GM21390 (cell line): ENCODE data around the gene KCNH1.

ENCODE experiments used
- ATAC-seq: cut with Tn5 transposase; IDR thresholded peaks from one replicate; pipeline ENCODE4 v1.9.1; 2021; ENCODE audit not compliant: unreplicated experiment

KCNH1 gene

GRCh38 chr1:210922666-210923065 lies 211.3 kb downstream of the KCNH1 start:
- no peak for ATAC-seq

GRCh38 chr1:210920716-210921694 lies 212.9 kb downstream of the KCNH1 start:
- no peak for ATAC-seq

GRCh38 chr1:210920258-210920657 lies 213.7 kb downstream of the KCNH1 start:
- ATAC-seq: no peak

- no peak for ATAC-seq
These were observed 215.1 kb downstream of the KCNH1 start for GRCh38 chr1:210918893-210919292.

- no peak for ATAC-seq
These were observed 216.3 kb downstream of the KCNH1 start for GRCh38 chr1:210917560-210918169.

- ATAC-seq: no peak
These were observed 217.4 kb downstream of the KCNH1 start for GRCh38 chr1:210916548-210916947.

- ATAC-seq: no peak
These were observed 217.9 kb downstream of the KCNH1 start for GRCh38 chr1:210915890-210916507.

GRCh38 chr1:210912752-210913151 lies 221.2 kb downstream of the KCNH1 start:
- no peak for ATAC-seq

GRCh38 chr1:210910020-210910575 lies 223.8 kb downstream of the KCNH1 start:
- no peak for ATAC-seq

- no peak for ATAC-seq
These were observed 225.2 kb downstream of the KCNH1 start for GRCh38 chr1:210908791-210909190.

GRCh38 chr1:210908257-210908656 lies 225.7 kb downstream of the KCNH1 start:
- no peak for ATAC-seq

- ATAC-seq: no peak
These were observed 226.6 kb downstream of the KCNH1 start for GRCh38 chr1:210907251-210907805.

- ATAC-seq: no peak
These were observed 227.9 kb downstream of the KCNH1 start for GRCh38 chr1:210905944-210906453.

- ATAC-seq: no peak
These were observed 228.5 kb downstream of the KCNH1 start for GRCh38 chr1:210905365-210905904.

- no peak for ATAC-seq
These were observed 231.8 kb downstream of the KCNH1 start for GRCh38 chr1:210901981-210902770.

- ATAC-seq: no peak
These were observed 233.1 kb downstream of the KCNH1 start for GRCh38 chr1:210900820-210901219.

- ATAC-seq: no peak
These were observed 233.9 kb downstream of the KCNH1 start for GRCh38 chr1:210900079-210900478.

- no peak for ATAC-seq
These were observed 234.3 kb downstream of the KCNH1 start for GRCh38 chr1:210899676-210900075.

GRCh38 chr1:210898473-210898872 lies 235.5 kb downstream of the KCNH1 start:
- ATAC-seq: no peak

GRCh38 chr1:210883821-210884220 lies 250.1 kb downstream of the KCNH1 start:
- ATAC-seq: no peak
